Neuronal stem cell (in vitro differentiated cells): Measurements from ENCODE around the gene SYNDIG1.

Source experiments
- DNase-seq: peaks from one replicate; pipeline ENCODE4 v3.0.0-alpha.2; 2013; ENCODE audit warnings: low spot score
- H2AFZ ChIP-seq: one replicate; pipeline ENCODE4 v1.6.1; 2013; ENCODE audit warnings: mild to moderate bottlenecking, low read length, inconsistent platforms
- H2AK5ac ChIP-seq: 2 replicates; pipeline ENCODE4 v1.6.1; 2013; ENCODE audit warnings: low read depth, mild to moderate bottlenecking, inconsistent platforms, low read length, moderate library complexity, mixed read lengths
- H2BK120ac ChIP-seq: 2 replicates; pipeline ENCODE4 v1.6.1; 2013; ENCODE audit warnings: low read depth, mild to moderate bottlenecking, inconsistent platforms, low read length, moderate library complexity, mixed read lengths
- H2BK12ac ChIP-seq: one replicate; pipeline ENCODE4 v1.6.1; 2013; ENCODE audit warnings: low read length, inconsistent platforms
- H2BK15ac ChIP-seq: 2 replicates; pipeline ENCODE4 v1.6.1; 2013; ENCODE audit warnings: mild to moderate bottlenecking, low read length, inconsistent platforms, mixed read lengths
- H2BK5ac ChIP-seq: one replicate; pipeline ENCODE4 v1.6.1; 2013; ENCODE audit warnings: inconsistent platforms, mild to moderate bottlenecking, low read length, moderate library complexity
- H3K14ac ChIP-seq: one replicate; pipeline ENCODE4 v1.6.1; 2013; ENCODE audit warnings: low read length, inconsistent platforms
- H3K18ac ChIP-seq: 2 replicates; pipeline ENCODE4 v1.6.1; 2013; ENCODE audit warnings: low read length, inconsistent platforms
- H3K23ac ChIP-seq: 2 replicates; pipeline ENCODE4 v1.6.1; 2013; ENCODE audit warnings: low read depth, mild to moderate bottlenecking, mixed read lengths, low read length, inconsistent platforms; ENCODE audit not compliant: poor library complexity
- H3K27ac ChIP-seq: replicated peaks from 3 replicates; pipeline ENCODE4 v1.5.1; 2013; ENCODE audit warnings: low read length, inconsistent platforms
- H3K27me3 ChIP-seq, 3 experiments: 2 replicates each; pipeline ENCODE4 v1.6.1; 2013; ENCODE audit warnings: low read length in 3 of 3, mild to moderate bottlenecking in 2 of 3, inconsistent platforms in 1 of 3, low read depth in 1 of 3, mixed read lengths in 1 of 3, moderate library complexity in 1 of 3; ENCODE audit not compliant: control insufficient read depth in 3 of 3, insufficient read depth in 3 of 3
- H3K36me3 ChIP-seq, 2 donors: replicated peaks in 1 of 2; 2 replicates each; pipeline ENCODE4 v1.6.1; 2013; ENCODE audit warnings: low read length in 2 of 2; ENCODE audit not compliant: control insufficient read depth in 2 of 2, insufficient read depth in 2 of 2
- H3K4ac ChIP-seq: 2 replicates; pipeline ENCODE4 v1.6.1; 2013; ENCODE audit warnings: inconsistent platforms, mild to moderate bottlenecking, low read length, moderate library complexity
- H3K4me1 ChIP-seq, 2 donors: 1 replicate in 1 of 2; 2 replicates in 1 of 2; pipeline ENCODE4 v1.6.1; 2013; ENCODE audit warnings: low read length in 2 of 2, low read depth in 1 of 2; ENCODE audit not compliant: control insufficient read depth in 2 of 2, insufficient read depth in 1 of 2
- H3K4me2 ChIP-seq: one replicate; pipeline ENCODE4 v1.6.1; 2013; ENCODE audit warnings: mild to moderate bottlenecking, low read length, inconsistent platforms; ENCODE audit not compliant: insufficient read depth, poor library complexity, severe bottlenecking
- H3K4me3 ChIP-seq, 2 donors: 2 replicates each; pipeline ENCODE4 v1.5.1; 2013; ENCODE audit warnings: low read length in 2 of 2, mild to moderate bottlenecking in 2 of 2, inconsistent platforms in 1 of 2, moderate library complexity in 1 of 2
- H3K79me1 ChIP-seq: one replicate; pipeline ENCODE4 v1.6.1; 2013; ENCODE audit warnings: low read depth, mild to moderate bottlenecking, inconsistent platforms, low read length, moderate library complexity
- H3K9ac ChIP-seq: one replicate; pipeline ENCODE4 v1.6.1; 2013; ENCODE audit warnings: mild to moderate bottlenecking, low read depth, low read length, inconsistent platforms; ENCODE audit not compliant: poor library complexity
- H3K9me3 ChIP-seq, 2 donors: replicated peaks in 1 of 2; 2 replicates each; pipeline versions ENCODE3 to v1.6.1; 2013; ENCODE audit warnings: low read length in 2 of 2, mild to moderate bottlenecking in 2 of 2, inconsistent platforms in 1 of 2, low read depth in 1 of 2, mixed read lengths in 1 of 2, moderate library complexity in 1 of 2; ENCODE audit not compliant: control insufficient read depth in 2 of 2, insufficient read depth in 1 of 2
- H4K8ac ChIP-seq: one replicate; pipeline ENCODE4 v1.6.1; 2013; ENCODE audit warnings: low read depth, mild to moderate bottlenecking, inconsistent platforms, low read length, moderate library complexity
- H4K91ac ChIP-seq: one replicate; pipeline ENCODE4 v1.6.1; 2013; ENCODE audit warnings: low read length, low read depth, mild to moderate bottlenecking, inconsistent platforms; ENCODE audit not compliant: poor library complexity
- WGBS, 2 donors: extraction: QIAGEN DNeasy Blood & Tissue Kit; methylation state at CpG; one replicate each; pipeline ENCODE4 v1.1.7; 2013; ENCODE audit warnings: missing lambda C conversion rate in 2 of 2, mixed read lengths in 1 of 2; ENCODE audit not compliant: insufficient read length in 2 of 2, insufficient replicate concordance in 1 of 2; ENCODE audit errors: extremely low coverage in 2 of 2; 5-methylcytosine and 5-hydroxymethylcytosine counted together

SYNDIG1 gene

GRCh38 chr20:24668791-24669190 lies 199.4 kb downstream of the SYNDIG1 start:
- Histone ChIP-seq H2AK5ac (no peak overlapping the region), H3K4me1 (peaks cover 0 to 6% of the 10 kb centered on the region in 2 donors), H2BK5ac (no peak overlapping the region), H3K27ac (no peak overlapping the region), H3K23ac (no peak overlapping the region), H3K27me3 (no peaks in the 10 kb centered on the region), H2AFZ (no peak overlapping the region), H3K9ac (no peak overlapping the region), H2BK12ac (no peak overlapping the region), H3K4ac (no peak overlapping the region), H3K4me2 (no peak overlapping the region), H3K9me3 (no peaks in the 10 kb centered on the region), H3K18ac (no peak overlapping the region), H2BK15ac (no peak overlapping the region), H3K36me3 (no peaks in the 10 kb centered on the region), H2BK120ac (no peak overlapping the region), H3K79me1 (no peaks in the 10 kb centered on the region), H4K91ac (no peak overlapping the region), H3K4me3 (no peak overlapping the region), H4K8ac (no peak overlapping the region), H3K14ac (no peak overlapping the region)
- no peak for DNase-seq
- WGBS, 2 donors: no CpG with 5 or more reads among the region's 5 CpGs

GRCh38 chr20:24669701-24670100 lies 200.3 kb downstream of the SYNDIG1 start:
- no peaks in the 10 kb centered on the region for H3K79me1 ChIP-seq

GRCh38 chr20:24670341-24670872 lies 201.0 kb downstream of the SYNDIG1 start:
- H4K91ac ChIP-seq: no peak overlapping the region
- peak overlapping the region; percentile 45 for H3K9ac ChIP-seq
- H3K36me3 ChIP-seq: no peaks in the 10 kb centered on the region
- peak overlapping the region; percentile 1 for H3K18ac ChIP-seq
- H3K27me3 ChIP-seq: no peaks in the 10 kb centered on the region
- DNase-seq: no peak
- WGBS, 2 donors: no CpG with 5 or more reads among the region's 10 CpGs
- H3K27ac ChIP-seq: no peak overlapping the region
- peaks cover 0 to 5% of the 10 kb centered on the region in 2 donors for H3K4me1 ChIP-seq
- no peak overlapping the region for H3K23ac ChIP-seq
- H2AFZ ChIP-seq: no peak overlapping the region
- no peak overlapping the region for H2BK120ac ChIP-seq
- no peaks in the 10 kb centered on the region for H3K79me1 ChIP-seq
- no peaks in the 10 kb centered on the region for H3K9me3 ChIP-seq
- no peak overlapping the region for H2BK5ac ChIP-seq
- no peak overlapping the region for H2AK5ac ChIP-seq
- no peak overlapping the region for H3K4ac ChIP-seq
- no peak overlapping the region for H3K14ac ChIP-seq
- H3K4me3 ChIP-seq: no peak overlapping the region
- no peak overlapping the region for H2BK15ac ChIP-seq
- H4K8ac ChIP-seq: no peak overlapping the region
- H3K4me2 ChIP-seq: no peak overlapping the region
- no peak overlapping the region for H2BK12ac ChIP-seq

More at GRCh38 chr20:24669701-24670100, 200.3 kb downstream of the SYNDIG1 start:
- H3K4me1 ChIP-seq: peaks cover 0 to 6% of the 10 kb centered on the region in 2 donors
- H2BK12ac ChIP-seq: no peak overlapping the region
- H2BK120ac ChIP-seq: no peak overlapping the region
- H3K14ac ChIP-seq: no peak overlapping the region
- no peak overlapping the region for H4K8ac ChIP-seq
- no peak overlapping the region for H3K9ac ChIP-seq
- no peak overlapping the region for H2BK15ac ChIP-seq
- no peaks in the 10 kb centered on the region for H3K36me3 ChIP-seq
- H4K91ac ChIP-seq: no peak overlapping the region
- H2BK5ac ChIP-seq: no peak overlapping the region
- H3K9me3 ChIP-seq: no peaks in the 10 kb centered on the region
- no CpG with 5 or more reads among the region's 7 CpGs for WGBS, 2 donors
- no peak overlapping the region for H2AK5ac ChIP-seq
- no peak overlapping the region for H3K4me2 ChIP-seq
- no peak overlapping the region for H3K18ac ChIP-seq
- H3K4me3 ChIP-seq: no peak overlapping the region
- H3K23ac ChIP-seq: no peak overlapping the region
- DNase-seq: no peak
- H3K4ac ChIP-seq: no peak overlapping the region
- H3K27me3 ChIP-seq: no peaks in the 10 kb centered on the region
- no peak overlapping the region for H2AFZ ChIP-seq
- no peak overlapping the region for H3K27ac ChIP-seq

- no peak for DNase-seq
- H3K23ac ChIP-seq: no peak overlapping the region
- no peaks in the 10 kb centered on the region for H3K36me3 ChIP-seq
- H3K14ac ChIP-seq: no peak overlapping the region
- H3K27ac ChIP-seq: no peak overlapping the region
- H2BK15ac ChIP-seq: no peak overlapping the region
- no peaks in the 10 kb centered on the region for H3K27me3 ChIP-seq
- no peak overlapping the region for H4K91ac ChIP-seq
- H3K4ac ChIP-seq: no peak overlapping the region
- no peaks in the 10 kb centered on the region for H3K79me1 ChIP-seq
- no peak overlapping the region for H2AK5ac ChIP-seq
- peaks cover 0 to 2% of the 10 kb centered on the region in 2 donors for H3K4me1 ChIP-seq
- no peak overlapping the region for H3K4me2 ChIP-seq
- H2BK120ac ChIP-seq: no peak overlapping the region
- no peaks in the 10 kb centered on the region for H3K9me3 ChIP-seq
- no peak overlapping the region for H3K9ac ChIP-seq
- no peak overlapping the region for H2BK5ac ChIP-seq
- no peak overlapping the region for H4K8ac ChIP-seq
- no CpG with 5 or more reads among the region's 5 CpGs for WGBS, 2 donors
- peak overlapping the region; percentile 68 for H3K18ac ChIP-seq
- H2BK12ac ChIP-seq: no peak overlapping the region
- no peak overlapping the region for H2AFZ ChIP-seq
- H3K4me3 ChIP-seq: no peak overlapping the region
These were observed 201.6 kb downstream of the SYNDIG1 start for GRCh38 chr20:24670981-24671380.
